HG03457 (cell line): ENCODE data around the gene CYP39A1.

Experiments
- ATAC-seq: cut with Tn5 transposase; IDR thresholded peaks from one replicate; pipeline ENCODE4 v1.9.1; 2021; ENCODE audit warnings: moderate number of reproducible peaks; ENCODE audit not compliant: unreplicated experiment

Gene CYP39A1

GRCh38 chr6:46517202-46517601 is 135.4 kb downstream of the CYP39A1 start:
- no peak for ATAC-seq

GRCh38 chr6:46513533-46513932 is 139.1 kb downstream of the CYP39A1 start:
- ATAC-seq = no peak

GRCh38 chr6:46511320-46511719 is 141.3 kb downstream of the CYP39A1 start:
- no peak for ATAC-seq

DNA sequence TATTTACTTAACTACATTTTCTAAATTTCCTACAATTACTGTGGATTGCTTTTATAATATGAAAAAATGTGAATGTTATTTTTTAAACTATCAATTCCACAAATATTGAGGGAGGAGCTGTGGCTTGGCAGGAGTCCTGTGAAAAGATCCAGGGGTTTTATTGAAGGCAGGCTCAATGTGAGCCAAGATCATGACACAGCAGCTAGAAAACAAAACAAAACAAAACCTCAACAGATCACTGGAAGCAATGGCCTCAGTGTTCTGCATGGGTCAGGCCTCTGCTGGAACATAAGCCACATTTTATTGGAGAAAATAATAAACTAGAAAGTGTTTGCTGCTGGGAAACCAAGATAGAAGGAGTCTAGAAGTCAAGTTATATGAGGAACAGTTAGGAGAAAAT is 142.0 kb downstream of the CYP39A1 start:
- no peak for ATAC-seq

GRCh38 chr6:46509981-46510510 is 142.6 kb downstream of the CYP39A1 start:
- no peak for ATAC-seq

DNA sequence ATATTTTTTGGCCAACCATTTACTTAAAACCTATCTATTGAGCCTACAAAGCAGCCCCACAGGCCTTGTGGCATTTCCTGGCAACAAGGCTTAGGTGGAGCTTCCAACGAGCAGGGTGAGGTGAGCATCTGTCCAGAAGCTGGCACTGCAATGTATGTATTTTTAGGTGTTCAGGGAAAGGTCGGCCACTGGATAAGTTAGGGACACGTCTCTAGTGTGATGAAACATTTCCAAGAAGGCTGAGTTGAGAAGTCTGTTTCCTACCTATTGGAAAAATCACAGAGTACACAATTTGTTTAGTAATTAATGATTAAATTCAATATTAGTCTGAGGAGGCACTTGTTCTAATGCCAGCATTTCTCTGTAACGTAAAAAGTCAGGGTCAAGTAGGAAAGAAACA is 143.6 kb downstream of the CYP39A1 start:
- ATAC-seq = no peak

GRCh38 chr6:46507426-46507825 is 145.2 kb downstream of the CYP39A1 start:
- no peak for ATAC-seq

DNA sequence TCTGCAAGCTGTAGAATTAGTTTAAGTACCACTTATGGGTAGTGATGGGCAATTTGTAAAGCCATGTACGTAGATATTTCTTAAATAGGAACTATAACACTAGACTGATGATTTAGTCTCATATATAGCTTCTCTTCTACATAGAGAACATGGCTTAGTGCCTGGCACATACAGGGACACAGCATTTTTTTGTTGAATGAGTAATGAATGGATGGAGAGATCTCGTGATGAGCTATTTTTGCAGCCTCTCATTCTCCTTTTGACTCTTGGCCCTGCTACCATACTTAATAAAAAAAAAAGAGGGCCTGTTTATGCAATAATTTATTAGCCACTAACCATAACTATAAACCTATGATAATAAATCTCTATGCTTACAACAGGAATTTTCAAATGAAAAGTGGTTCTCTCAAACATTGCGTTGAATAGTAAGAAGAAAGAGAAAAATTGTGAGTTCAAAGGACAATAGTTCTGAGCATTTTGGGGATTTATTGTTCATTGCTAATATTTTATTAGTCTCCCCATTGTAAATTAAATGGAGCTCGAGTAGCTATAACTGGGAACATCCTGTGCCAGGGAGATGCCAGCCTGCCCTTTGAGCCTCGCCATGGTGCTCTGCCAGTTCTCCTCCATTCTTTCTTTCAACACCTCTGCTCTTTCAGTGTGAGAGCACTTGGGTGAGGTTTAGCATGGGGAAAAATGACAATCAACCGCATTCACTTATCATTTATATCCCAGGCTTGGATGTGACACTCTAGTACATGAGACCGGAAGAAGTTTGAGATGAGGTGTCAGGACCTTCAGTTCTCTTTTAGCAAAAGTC is 146.7 kb downstream of the CYP39A1 start:
- ATAC-seq = no peak

DNA sequence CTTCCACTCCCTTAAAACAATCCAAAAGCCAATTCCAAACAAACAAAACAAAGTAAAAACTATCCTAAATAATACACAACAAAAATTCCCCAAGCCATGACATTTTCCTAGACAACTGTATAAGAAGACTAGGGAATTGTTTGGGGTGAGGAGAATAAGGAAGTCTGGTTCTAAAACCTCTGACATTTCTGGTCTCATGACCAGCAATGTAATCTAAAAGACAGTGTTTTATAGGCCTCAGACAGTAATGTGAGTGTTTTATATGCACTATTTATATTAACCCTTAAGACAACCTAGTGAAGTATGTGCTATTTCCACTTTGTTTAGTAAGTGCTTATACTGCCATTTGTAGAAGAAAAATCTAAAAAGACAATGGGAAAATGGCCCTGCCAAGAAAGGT is 148.4 kb downstream of the CYP39A1 start:
- ATAC-seq = no peak

GRCh38 chr6:46502486-46503119 is 150.0 kb downstream of the CYP39A1 start:
- ATAC-seq = no peak

GRCh38 chr6:46501136-46502089 is 151.2 kb downstream of the CYP39A1 start:
- ATAC-seq = no peak

- ATAC-seq = no peak
Observed at GRCh38 chr6:46500382-46500781, 152.2 kb downstream of the CYP39A1 start.
